SK-N-SH treated with all-trans-retinoic acid at 6 μM for 48 hours (cell line): ENCODE results near the gene GYG1.

Experiments used
- ARNTL ChIP-seq: fragments of 450-650 bp; formaldehyde crosslinking; IDR thresholded peaks from 2 replicates; pipeline ENCODE4 v1.5.0; 2020; ENCODE audit warnings: low read depth, mild to moderate bottlenecking, moderate library complexity, borderline replicate concordance
- BACH2 ChIP-seq: fragments of 250-450 bp; sonication (Bioruptor Pico); IDR thresholded peaks from 2 replicates; pipeline ENCODE4 v1.9.0; 2021; ENCODE audit warnings: mild to moderate bottlenecking, borderline replicate concordance
- CREB5 ChIP-seq: fragments of 250-450 bp; sonication (Bioruptor Pico); IDR thresholded peaks from 2 replicates; pipeline ENCODE4 v1.5.1; 2020; ENCODE audit warnings: low read depth, mild to moderate bottlenecking, moderate library complexity
- ISL1 ChIP-seq: fragments of 250-450 bp; sonication (Bioruptor Pico); IDR thresholded peaks from 2 replicates; pipeline ENCODE4 v2.1.2; 2022; ENCODE audit warnings: mild to moderate bottlenecking, moderate library complexity
- PATZ1 ChIP-seq: fragments of 250-450 bp; sonication (Bioruptor Pico); IDR thresholded peaks from 2 replicates; pipeline ENCODE4 v1.8.0; 2020; ENCODE audit warnings: mild to moderate bottlenecking, moderate library complexity, borderline replicate concordance
- POU6F1 ChIP-seq: fragments of 250-450 bp; sonication (Bioruptor Pico); IDR thresholded peaks from 2 replicates; pipeline ENCODE4 v1.8.0; 2021; ENCODE audit warnings: low read depth, mild to moderate bottlenecking, moderate library complexity, borderline replicate concordance
- SNAI2 ChIP-seq: fragments of 250-450 bp; sonication (Bioruptor Pico); IDR thresholded peaks from 2 replicates; pipeline ENCODE4 v1.5.0; 2020; ENCODE audit warnings: mild to moderate bottlenecking, moderate library complexity
- ZC3H10 ChIP-seq: fragments of 250-450 bp; sonication (Bioruptor Pico); IDR thresholded peaks from 2 replicates; pipeline ENCODE4 v1.5.1; 2021; ENCODE audit warnings: mild to moderate bottlenecking, moderate library complexity
- ZFP3 ChIP-seq: fragments of 250-450 bp; sonication (Bioruptor Pico); IDR thresholded peaks from 2 replicates; pipeline ENCODE4 v1.5.0; 2020; ENCODE audit warnings: mild to moderate bottlenecking, moderate library complexity
- ZFP30 ChIP-seq: fragments of 450-650 bp; formaldehyde crosslinking; IDR thresholded peaks from 2 replicates; pipeline ENCODE4 v1.5.0; 2022; ENCODE audit warnings: mild to moderate bottlenecking, moderate library complexity
- ZNF70 ChIP-seq: fragments of 450-650 bp; formaldehyde crosslinking; IDR thresholded peaks from 2 replicates; pipeline ENCODE4 v1.5.0; 2020; ENCODE audit warnings: mild to moderate bottlenecking, moderate library complexity
- ZNF8 ChIP-seq: fragments of 450-650 bp; formaldehyde crosslinking; IDR thresholded peaks from 2 replicates; pipeline ENCODE4 v1.5.0; 2020; ENCODE audit warnings: mild to moderate bottlenecking, moderate library complexity

- TF ChIP-seq ZNF70 (CRISPR knock-in tag) (no peak), ZNF8 (CRISPR knock-in tag) (no peak), ARNTL (peak; percentile 94), ISL1 (CRISPR knock-in tag) (no peak), ZC3H10 (no peak), POU6F1 (no peak), BACH2 (CRISPR knock-in tag) (no peak), CREB5 (CRISPR knock-in tag) (no peak), ZFP30 (CRISPR knock-in tag) (no peak), PATZ1 (CRISPR knock-in tag) (no peak), ZFP3 (no peak), SNAI2 (no peak)
Observed at GRCh38 chr3:148991219-148992026, at the start of gene GYG1.
